Keratinocyte (primary cell): ENCODE measurements around the gene ZBED4. TPM values are rescaled to one million over a fixed set of nuclear protein-coding genes. Genes with fewer than 3 reads are reported as not detected.

ENCODE experiments used
- DNase-seq: peaks from one replicate; pipeline ENCODE4 v3.0.0-alpha.2; 2011; ENCODE audit warnings: low read depth, missing footprints, low spot score
- FAIRE-seq: peaks from 2 replicates; lab custom pipeline; 2011; peaks lifted over from hg19 to GRCh38; lab: Jason Lieb, UNC
- H2AFZ ChIP-seq: 2 replicates; pipeline ENCODE4 v1.6.0; 2012; ENCODE audit warnings: low read length, control low read depth, inconsistent platforms; ENCODE audit not compliant: control insufficient read depth
- H3K27ac ChIP-seq: 2 replicates; pipeline ENCODE4 v1.5.1; 2011; ENCODE audit warnings: low read length; ENCODE audit not compliant: control insufficient read depth, insufficient read depth
- H3K27me3 ChIP-seq: 3 replicates; pipeline ENCODE4 v1.6.0; 2011; ENCODE audit warnings: low read length; ENCODE audit not compliant: control insufficient read depth, insufficient read depth; ENCODE audit errors: extremely low read depth
- H3K36me3 ChIP-seq, 2 experiments: 2 replicates in 1 of 2; 3 replicates in 1 of 2; pipeline ENCODE4 v1.5.1; 2011; ENCODE audit warnings: low read length in 2 of 2, mild to moderate bottlenecking in 1 of 2; ENCODE audit not compliant: control insufficient read depth in 2 of 2, insufficient read depth in 2 of 2; ENCODE audit errors: extremely low read depth in 1 of 2
- H3K4me1 ChIP-seq: 3 replicates; pipeline ENCODE4 v1.5.1; 2011; ENCODE audit warnings: low read length; ENCODE audit not compliant: control insufficient read depth, insufficient read depth; ENCODE audit errors: extremely low read depth
- H3K4me2 ChIP-seq: 3 replicates; pipeline ENCODE4 v1.6.0; 2011; ENCODE audit warnings: low read depth, low read length; ENCODE audit not compliant: control insufficient read depth, insufficient read depth; ENCODE audit errors: extremely low read depth
- H3K4me3 ChIP-seq, 3 experiments: fragments of 200-600 bp in 1 of 3; sonication (generic) in 1 of 3; 2 replicates in 2 of 3; 3 replicates in 1 of 3; pipeline ENCODE4 v1.5.1; 2011 to 2016; ENCODE audit warnings: low read length in 3 of 3, mild to moderate bottlenecking in 3 of 3, control low read depth in 2 of 3, inconsistent platforms in 1 of 3, low read depth in 1 of 3, mixed read lengths in 1 of 3, mixed run types in 1 of 3, moderate library complexity in 1 of 3; ENCODE audit not compliant: control insufficient read depth in 2 of 3, insufficient read depth in 2 of 3; ENCODE audit errors: extremely low read depth in 1 of 3
- H3K79me2 ChIP-seq: 2 replicates; pipeline ENCODE4 v1.6.0; 2012; ENCODE audit warnings: low read length; ENCODE audit not compliant: control insufficient read depth, insufficient read depth
- H3K9ac ChIP-seq: 3 replicates; pipeline ENCODE4 v1.6.0; 2011; ENCODE audit warnings: low read length; ENCODE audit not compliant: control insufficient read depth, insufficient read depth; ENCODE audit errors: extremely low read depth
- H3K9me1 ChIP-seq: 3 replicates; pipeline ENCODE4 v1.6.0; 2011; ENCODE audit warnings: low read length; ENCODE audit not compliant: control insufficient read depth, insufficient read depth; ENCODE audit errors: extremely low read depth
- H3K9me3 ChIP-seq: 2 replicates; pipeline ENCODE4 v1.5.1; 2012; ENCODE audit warnings: low read depth, low read length; ENCODE audit not compliant: control insufficient read depth
- H4K20me1 ChIP-seq: 3 replicates; pipeline ENCODE4 v1.6.0; 2011; ENCODE audit warnings: low read length; ENCODE audit not compliant: control insufficient read depth, insufficient read depth; ENCODE audit errors: extremely low read depth
- CTCF ChIP-seq, 3 experiments: IDR thresholded peaks in 1 of 3; conservative IDR thresholded peaks in 1 of 3; optimal IDR thresholded peaks in 1 of 3; 2 replicates in 2 of 3; 3 replicates in 1 of 3; pipeline versions ENCODE3 to v1.5.1; 2011; ENCODE audit warnings: low read length in 3 of 3, mild to moderate bottlenecking in 3 of 3, moderate library complexity in 2 of 3, control low read depth in 1 of 3, inconsistent platforms in 1 of 3; ENCODE audit not compliant: insufficient read depth in 2 of 3; ENCODE audit errors: extremely low read depth in 1 of 3
- EZH2 ChIP-seq: IDR thresholded peaks from one replicate; pipeline ENCODE4 v1.6.1; 2012; ENCODE audit warnings: inconsistent platforms, mild to moderate bottlenecking, low read length, moderate library complexity
- dilution Hi-C: fragments of 300-500 bp; cut with MboI; formaldehyde crosslinking; loops from one replicate; pipeline ENCODE4 v1.7.0; 2020; ENCODE audit warnings: low sequenced_read_pairs; ENCODE audit not compliant: extremely low pct_ligation_motif_present
- polyA plus RNA-seq, 5 experiments: library from polyadenylated mRNA; depleted of rRNA in 3 of 5; stranded (reverse) in 3 of 5; stranded (forward) in 1 of 5; unstranded in 1 of 5; fragments of >200 nt; gene quantifications; 1 replicate in 1 of 5; 2 replicates in 3 of 5; 3 replicates in 1 of 5; pipeline versions ENCODE4 v1.2.1 to v1.2.3, GENCODE V29; 2011 to 2012; ENCODE audit warnings: missing spikeins in 2 of 5, low read depth in 1 of 5, low replicate concordance in 1 of 5

ZBED4 gene
- polyA plus RNA-seq, 1 donor (not counting 4 experiments of a cell fraction or from before 2014, with no cell fraction given), result 7.1 TPM

DNA sequence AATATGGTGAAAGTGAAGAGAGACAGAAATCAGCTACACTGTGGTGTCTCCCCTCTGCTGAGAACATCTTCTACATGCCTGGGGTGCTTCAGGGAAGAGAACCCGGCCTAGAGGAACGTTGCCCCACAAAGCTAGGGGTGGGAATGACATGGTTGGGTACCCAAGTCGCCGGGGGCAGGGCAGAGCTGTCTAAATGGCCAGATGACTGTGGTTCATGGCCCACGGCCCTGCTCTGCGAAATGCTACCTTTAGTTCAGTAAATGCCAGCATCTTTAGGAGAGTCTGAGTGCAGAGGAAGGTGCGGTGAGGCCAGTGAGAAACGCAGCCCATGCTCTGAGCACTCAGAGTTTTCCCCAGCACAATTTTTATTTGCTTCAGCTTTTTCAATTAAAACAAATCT is 38.8 kb upstream of the ZBED4 start:
- FAIRE-seq (no peak), DNase-seq (no peak)
- Histone ChIP-seq H3K4me3 (no peak overlapping the region), H3K79me2 (peaks cover 95% of the 10 kb centered on the region), H3K4me1 (peaks cover 6% of the 10 kb centered on the region), H3K9ac (no peak overlapping the region), H3K27me3 (no peaks in the 10 kb centered on the region), H4K20me1 (peaks cover 49% of the 10 kb centered on the region), H3K9me3 (no peaks in the 10 kb centered on the region), H3K4me2 (no peak overlapping the region), H3K9me1 (peaks cover 3% of the 10 kb centered on the region), H3K27ac (no peak overlapping the region), H2AFZ (no peak overlapping the region), H3K36me3 (peaks cover 16 to 19% of the 10 kb centered on the region in 2 experiments)
- TF ChIP-seq CTCF (optimal IDR thresholded peaks at IDR 0.05 in 1 of 3, IDR thresholded peaks at IDR 0.05 in 1 of 3, conservative IDR thresholded peaks at IDR 0.05 in 1 of 3; ENCODE audit: extremely low read depth in 1 of 3, insufficient read depth in 2 of 3, low read length in 3 of 3), result no peak
- no peak for TF ChIP-seq EZH2
- dilution Hi-C loops, result no loop called here

GRCh38 chr22:49815641-49816091 is 38.0 kb upstream of the ZBED4 start:
- no peak for DNase-seq
- H3K4me1 ChIP-seq, result peaks cover under 1% of the 10 kb centered on the region

More at GRCh38 chr22:49815641-49816091, 38.0 kb upstream of the ZBED4 start:
- Histone ChIP-seq H3K9me1 (peaks cover 3% of the 10 kb centered on the region), H3K4me3 (no peak overlapping the region), H3K9ac (no peak overlapping the region), H3K4me2 (no peak overlapping the region), H3K9me3 (no peaks in the 10 kb centered on the region), H3K36me3 (peaks cover 19 to 27% of the 10 kb centered on the region in 2 experiments), H3K27me3 (no peaks in the 10 kb centered on the region), H3K27ac (no peak overlapping the region), H2AFZ (no peak overlapping the region), H4K20me1 (peaks cover 47% of the 10 kb centered on the region), H3K79me2 (peaks cover 95% of the 10 kb centered on the region)
- no peak for FAIRE-seq
- TF ChIP-seq CTCF (optimal IDR thresholded peaks at IDR 0.05 in 1 of 3, IDR thresholded peaks at IDR 0.05 in 1 of 3, conservative IDR thresholded peaks at IDR 0.05 in 1 of 3; ENCODE audit: extremely low read depth in 1 of 3, insufficient read depth in 2 of 3, low read length in 3 of 3), result no peak
- TF ChIP-seq EZH2, result no peak
- dilution Hi-C loops, result no loop called here
